ENCODE results near the gene ID4. TPM values are rescaled to one million over a fixed set of nuclear protein-coding genes. Genes with fewer than 3 reads are reported as not detected.

Gene ID4
- total RNA-seq, 2 donors from 2014 or later, result 2.4 to 5.3 TPM

- Histone ChIP-seq H3K9me3 (no peaks in the 10 kb centered on the region), H3K4me3 (peak overlapping the region; percentile 49), H3K9ac (ENCODE audit: low read depth in 2 of 2, low read length in 2 of 2) (peak overlapping the region in 1 of 2 donors; percentile 87), H3K36me3 (no peaks in the 10 kb centered on the region), H3K4me1 (peaks cover 7% of the 10 kb centered on the region), H3K27me3 (no peaks in the 10 kb centered on the region), H3K27ac (peak overlapping the region; percentile 61)
- intact Hi-C loops (cut with DNase I), result no loop called here
- TF ChIP-seq, protein P1, sequence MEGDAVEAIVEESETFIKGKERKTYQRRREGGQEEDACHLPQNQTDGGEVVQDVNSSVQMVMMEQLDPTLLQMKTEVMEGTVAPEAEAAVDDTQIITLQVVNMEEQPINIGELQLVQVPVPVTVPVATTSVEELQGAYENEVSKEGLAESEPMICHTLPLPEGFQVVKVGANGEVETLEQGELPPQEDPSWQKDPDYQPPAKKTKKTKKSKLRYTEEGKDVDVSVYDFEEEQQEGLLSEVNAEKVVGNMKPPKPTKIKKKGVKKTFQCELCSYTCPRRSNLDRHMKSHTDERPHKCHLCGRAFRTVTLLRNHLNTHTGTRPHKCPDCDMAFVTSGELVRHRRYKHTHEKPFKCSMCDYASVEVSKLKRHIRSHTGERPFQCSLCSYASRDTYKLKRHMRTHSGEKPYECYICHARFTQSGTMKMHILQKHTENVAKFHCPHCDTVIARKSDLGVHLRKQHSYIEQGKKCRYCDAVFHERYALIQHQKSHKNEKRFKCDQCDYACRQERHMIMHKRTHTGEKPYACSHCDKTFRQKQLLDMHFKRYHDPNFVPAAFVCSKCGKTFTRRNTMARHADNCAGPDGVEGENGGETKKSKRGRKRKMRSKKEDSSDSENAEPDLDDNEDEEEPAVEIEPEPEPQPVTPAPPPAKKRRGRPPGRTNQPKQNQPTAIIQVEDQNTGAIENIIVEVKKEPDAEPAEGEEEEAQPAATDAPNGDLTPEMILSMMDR (IDR thresholded peaks at IDR 0.05), result no peak
- no peak for DNase-seq
These were observed 32.1 kb upstream of the ID4 start for GRCh38 chr6:19805129-19805481.

GRCh38 chr6:19806971-19807396, 30.2 kb upstream of the ID4 start:
- Histone ChIP-seq H3K36me3 (no peaks in the 10 kb centered on the region), H3K27ac (no peak overlapping the region), H3K9ac (ENCODE audit: low read depth in 2 of 2, low read length in 2 of 2) (no peak overlapping the region), H3K9me3 (no peaks in the 10 kb centered on the region), H3K27me3 (no peaks in the 10 kb centered on the region), H3K4me3 (no peak overlapping the region), H3K4me1 (peaks cover 7% of the 10 kb centered on the region)
- TF ChIP-seq, protein P1 (IDR thresholded peaks at IDR 0.05), result no peak
- intact Hi-C loops (cut with DNase I), result no loop called here
- DNase-seq, result no peak

DNA sequence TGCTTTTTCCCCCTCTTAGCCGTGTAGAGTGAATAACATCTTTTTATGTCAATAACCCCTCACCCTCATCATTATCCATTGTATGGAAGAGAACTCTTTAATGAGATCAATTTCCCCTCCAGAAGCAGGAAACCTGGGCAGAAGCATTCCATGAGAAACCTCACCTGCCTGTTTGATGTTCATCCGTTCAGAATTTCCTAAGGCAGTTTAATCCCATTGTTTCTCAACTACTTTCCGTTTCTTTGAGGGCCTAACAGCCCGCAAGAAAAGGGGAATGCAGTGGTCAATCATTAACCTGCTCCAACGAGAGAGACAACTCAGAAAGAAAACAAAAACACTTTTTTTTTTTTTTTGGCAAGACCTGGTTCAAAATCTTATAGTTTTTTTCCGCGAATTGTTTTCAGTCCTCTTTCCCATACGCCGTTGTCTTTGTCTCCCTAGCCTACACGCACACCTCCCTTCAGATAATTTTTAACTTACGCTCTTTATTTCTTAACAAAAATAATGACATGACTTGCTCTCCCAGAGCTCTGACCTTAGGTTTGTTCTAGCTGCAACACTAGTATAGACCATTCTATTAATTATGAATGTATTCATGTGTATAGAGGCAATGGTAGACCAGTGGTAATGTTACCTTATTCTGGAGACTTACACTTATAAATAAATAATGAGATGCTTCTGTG, 25.6 kb upstream of the ID4 start:
- Histone ChIP-seq H3K27ac (no peak overlapping the region), H3K9ac (ENCODE audit: low read depth in 2 of 2, low read length in 2 of 2) (no peak overlapping the region), H3K27me3 (no peaks in the 10 kb centered on the region), H3K36me3 (no peaks in the 10 kb centered on the region), H3K4me3 (no peak overlapping the region), H3K4me1 (no peaks in the 10 kb centered on the region), H3K9me3 (no peaks in the 10 kb centered on the region)
- TF ChIP-seq, protein P1 (IDR thresholded peaks at IDR 0.05), result no peak
- no peak for DNase-seq
- intact Hi-C loops (cut with DNase I), result no loop called here

- TF ChIP-seq, protein P1 (IDR thresholded peaks at IDR 0.05), result peak; percentile 36
- H3K36me3 ChIP-seq, result no peaks in the 10 kb centered on the region
These were observed 24.6 kb upstream of the ID4 start for GRCh38 chr6:19812512-19813119.

GRCh38 chr6:19818805-19819204, 18.4 kb upstream of the ID4 start:
- Histone ChIP-seq H3K27me3 (no peaks in the 10 kb centered on the region), H3K4me3 (no peak overlapping the region), H3K9ac (ENCODE audit: low read depth in 2 of 2, low read length in 2 of 2) (no peak overlapping the region), H3K36me3 (no peaks in the 10 kb centered on the region), H3K4me1 (no peaks in the 10 kb centered on the region), H3K27ac (no peak overlapping the region), H3K9me3 (no peaks in the 10 kb centered on the region)
- no peak for DNase-seq
- TF ChIP-seq, protein P1 (IDR thresholded peaks at IDR 0.05), result no peak
- intact Hi-C loops (cut with DNase I), result no loop called here

More at GRCh38 chr6:19812512-19813119, 24.6 kb upstream of the ID4 start:
- H3K4me1 ChIP-seq, result no peaks in the 10 kb centered on the region
- intact Hi-C loops (cut with DNase I), result no loop called here
- no peak overlapping the region for H3K27ac ChIP-seq
- H3K27me3 ChIP-seq, result no peaks in the 10 kb centered on the region
- no peak for DNase-seq
- H3K4me3 ChIP-seq, result no peak overlapping the region
- no peak overlapping the region for H3K9ac ChIP-seq (ENCODE audit: low read depth in 2 of 2, low read length in 2 of 2)
- H3K9me3 ChIP-seq, result no peaks in the 10 kb centered on the region

Measured in colonic mucosa (tissue), 4 donors.